SU-DHL-6 (cell line): ENCODE measurements around the gene LRRN4.

Source experiments
- CTCF ChIP-seq: fragments of 200-600 bp; sonication (generic); IDR thresholded peaks from one replicate; pipeline ENCODE4 v1.5.1; 2017; ENCODE audit warnings: antibody characterized with exemption, mild to moderate bottlenecking, low read length, moderate library complexity; ENCODE audit not compliant: insufficient read depth, poor library complexity, severe bottlenecking
- EZH2phosphoT487 ChIP-seq: fragments of 200-600 bp; sonication (generic), shearing (Covaris generic); conservative IDR thresholded peaks from 2 replicates; pipeline ENCODE4 v1.6.1; 2018; ENCODE audit warnings: mild to moderate bottlenecking, antibody characterized with exemption, low read length, moderate library complexity, mixed read lengths

DNA sequence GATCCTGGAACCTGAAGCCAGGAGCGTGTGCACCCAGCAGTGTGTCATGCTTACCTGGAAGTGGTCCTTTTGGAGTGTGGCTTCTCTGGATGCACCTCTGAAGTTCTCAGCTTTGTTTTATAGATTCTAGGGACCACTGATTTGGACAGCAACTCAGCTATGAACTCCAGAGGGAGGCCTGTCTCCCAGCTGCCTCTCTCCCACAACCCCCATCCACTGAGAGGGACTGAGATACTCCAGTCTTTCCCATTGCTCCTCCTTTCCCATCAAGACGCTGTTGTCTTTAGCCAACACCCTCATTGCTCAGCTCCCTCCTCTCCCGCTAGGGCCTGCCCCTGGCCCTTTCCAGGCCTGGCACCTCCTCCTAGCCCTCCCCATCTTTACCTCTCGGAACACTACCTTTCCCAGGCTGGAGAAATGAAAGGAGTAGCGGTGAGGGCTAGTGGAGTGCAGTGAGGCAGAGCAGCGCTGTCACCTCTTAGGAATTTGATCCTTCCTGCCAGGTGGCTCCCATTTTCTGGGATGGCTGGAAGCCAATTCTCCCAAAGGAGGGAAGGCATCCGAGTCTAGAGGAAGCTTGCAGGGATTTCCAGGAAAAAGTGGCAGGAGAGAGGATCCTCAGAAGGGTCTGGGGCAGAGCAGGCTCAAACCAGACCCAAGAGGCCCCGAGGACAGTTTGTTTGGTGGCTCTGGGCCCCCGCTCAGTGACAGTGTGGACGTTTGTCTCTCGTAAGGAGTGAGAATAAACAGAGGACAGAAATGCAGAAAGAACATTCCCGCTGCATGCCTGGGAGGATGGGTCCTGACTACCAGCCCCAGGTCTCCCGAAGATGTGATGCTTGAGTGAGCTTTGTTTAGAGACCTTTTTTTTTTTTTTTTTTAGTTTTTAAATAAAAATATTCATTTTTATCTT, at the start of gene LRRN4:
- TF ChIP-seq CTCF (no peak), EZH2phosphoT487 (no peak)
